Endometrium (tissue), 2 donors: ENCODE results near the gene SLCO1B3.
A peak's percentile ranks its signal among the peaks of the same experiment; 100 is the strongest.
"Not testable (repeated sequence)": the region's sequence is repeated elsewhere in the genome, so short reads cannot be mapped to it uniquely, and the experiment has no call there.

Experiments used
- FAIRE-seq: peaks from 2 replicates; lab custom pipeline; 2012; peaks lifted over from hg19 to GRCh38; lab: Jason Lieb, UNC
- donor health status: control.
- donor health status: control.

Gene SLCO1B3

GRCh38 chr12:20810487-20810886 lies at the start of gene SLCO1B3:
TSS of gene SLCO1B3 (plus strand) at chr12:20810705. CDS start at chr12:20815739, 5,034 bp downstream.
- no peak for FAIRE-seq

GRCh38 chr12:20777420-20777819 lies 33.1 kb upstream of the SLCO1B3 start:
- FAIRE-seq = no peak

- FAIRE-seq = no peak
These were observed 31.5 kb upstream of the SLCO1B3 start for GRCh38 chr12:20778969-20779368.

GRCh38 chr12:20779971-20780370 lies 30.5 kb upstream of the SLCO1B3 start:
- not testable (repeated sequence) for FAIRE-seq

DNA sequence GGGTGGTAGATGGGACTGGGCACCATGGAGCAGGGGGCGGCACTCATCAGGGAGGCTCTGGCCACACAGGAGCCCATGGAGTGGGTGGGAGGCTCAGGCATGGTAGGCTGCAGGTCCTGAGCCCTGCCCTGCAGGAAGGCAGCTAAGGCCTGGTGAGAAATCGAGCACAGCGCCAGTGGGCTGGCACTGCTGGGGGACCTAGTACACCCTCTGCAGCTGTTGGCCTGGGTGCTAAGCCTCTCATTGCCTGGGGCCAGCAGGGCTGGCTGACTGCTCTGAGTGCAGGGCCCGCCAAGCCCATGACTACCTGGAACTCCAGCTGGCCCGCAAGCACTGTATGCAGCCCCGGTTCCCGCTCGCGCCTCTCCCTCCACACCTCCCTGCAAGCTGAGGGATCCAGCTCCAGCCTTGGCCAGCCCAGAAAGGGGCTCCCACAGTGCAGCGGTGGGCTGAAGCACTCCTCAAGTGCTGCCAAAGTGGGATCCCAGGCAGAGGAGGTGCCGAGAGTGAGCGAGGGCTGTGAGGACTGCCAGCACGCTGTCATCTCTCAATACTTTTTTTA lies 26.6 kb upstream of the SLCO1B3 start:
- not testable (repeated sequence) for FAIRE-seq

GRCh38 chr12:20792971-20793370 lies 17.5 kb upstream of the SLCO1B3 start:
- FAIRE-seq = no peak

GRCh38 chr12:20798554-20798953 lies 12.0 kb upstream of the SLCO1B3 start:
- no peak for FAIRE-seq

- FAIRE-seq = no peak
These were observed 10.3 kb upstream of the SLCO1B3 start for GRCh38 chr12:20800160-20800559.

DNA sequence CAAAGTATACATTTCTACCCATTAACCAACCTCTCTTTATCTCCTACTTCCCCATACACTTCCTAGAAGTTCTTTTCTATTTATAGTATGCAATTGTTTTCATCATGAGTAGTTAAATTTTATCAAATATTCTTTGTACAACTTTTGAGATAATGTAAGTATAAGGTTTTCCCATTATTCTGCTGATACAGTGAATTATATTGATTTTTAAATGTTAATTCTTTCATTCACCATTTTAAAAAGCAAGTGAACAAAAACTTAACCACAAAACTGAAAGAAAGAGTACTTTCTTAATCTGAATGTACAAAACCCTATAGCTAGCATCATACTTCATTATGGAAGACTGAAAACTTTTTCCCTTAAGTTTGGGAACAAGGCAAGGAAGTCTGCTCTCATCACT lies 9.5 kb upstream of the SLCO1B3 start:
- no peak for FAIRE-seq

GRCh38 chr12:20805921-20806320 lies 4.6 kb upstream of the SLCO1B3 start:
- FAIRE-seq = no peak

DNA sequence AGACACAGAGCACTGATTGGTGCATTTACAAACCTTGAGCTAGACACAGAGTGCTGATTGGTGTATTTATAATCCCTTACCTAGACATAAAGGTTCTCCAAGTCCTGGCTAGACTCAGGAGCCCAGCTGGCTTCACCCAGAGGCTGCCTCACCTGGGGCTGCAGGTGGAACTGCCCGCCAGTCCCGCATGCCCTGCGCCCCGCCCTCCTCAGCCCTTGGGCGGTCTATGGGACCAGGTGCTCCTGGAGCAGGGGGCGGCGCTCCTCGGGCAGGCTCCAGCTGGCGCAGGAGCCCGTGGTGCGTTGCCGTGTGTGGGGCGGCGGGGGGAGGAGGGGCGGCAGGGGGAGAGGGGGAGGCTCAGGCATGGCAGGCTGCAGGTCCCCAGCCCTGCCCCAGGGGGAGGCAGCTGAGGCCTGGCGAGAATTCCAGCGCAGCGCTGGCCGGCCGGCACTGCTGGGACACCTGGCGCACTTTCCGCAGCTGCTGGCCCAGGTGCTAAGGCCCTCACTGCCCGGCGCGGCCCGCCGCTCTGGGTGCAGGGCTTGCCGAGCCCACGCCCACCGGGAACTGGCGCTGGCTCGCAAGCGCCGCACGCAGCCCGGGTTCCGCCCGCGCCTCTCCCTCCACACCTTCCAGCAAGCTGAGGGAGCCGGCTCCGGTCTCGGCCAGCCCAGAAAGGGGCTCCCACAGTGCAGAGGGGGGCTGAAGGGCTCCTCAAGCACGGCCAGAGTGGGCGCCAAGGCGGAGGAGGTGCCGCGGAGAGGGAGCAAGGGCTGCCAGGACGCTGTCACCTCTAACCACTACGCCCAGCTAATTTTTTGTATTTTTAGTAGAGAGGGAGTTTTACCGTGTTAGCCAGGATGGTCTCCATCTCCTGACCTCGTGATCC lies 3.1 kb upstream of the SLCO1B3 start:
- no peak for FAIRE-seq

DNA sequence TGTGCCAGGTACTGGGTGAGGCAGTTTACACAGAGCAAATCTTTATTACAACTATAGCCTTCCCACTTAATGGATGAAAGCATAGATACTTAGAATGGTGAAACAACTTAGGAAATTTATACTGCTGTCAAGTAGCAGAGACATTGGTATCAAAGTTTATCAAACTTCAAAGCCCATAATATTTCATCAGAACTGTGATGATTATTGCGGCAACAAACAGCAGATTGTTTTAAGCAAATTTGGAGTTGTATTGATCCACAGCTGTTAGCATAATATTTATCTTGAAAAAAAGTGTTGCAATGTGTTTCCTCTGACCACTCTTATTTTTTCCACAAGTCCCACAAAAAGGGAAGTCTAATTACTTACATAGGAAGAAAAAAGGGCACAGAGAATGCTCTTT lies 2.0 kb upstream of the SLCO1B3 start:
- FAIRE-seq = no peak

GRCh38 chr12:20815574-20815973 lies 5.1 kb downstream of the SLCO1B3 start:
- FAIRE-seq = no peak

GRCh38 chr12:20822415-20822814 lies 11.9 kb downstream of the SLCO1B3 start:
- FAIRE-seq = no peak

DNA sequence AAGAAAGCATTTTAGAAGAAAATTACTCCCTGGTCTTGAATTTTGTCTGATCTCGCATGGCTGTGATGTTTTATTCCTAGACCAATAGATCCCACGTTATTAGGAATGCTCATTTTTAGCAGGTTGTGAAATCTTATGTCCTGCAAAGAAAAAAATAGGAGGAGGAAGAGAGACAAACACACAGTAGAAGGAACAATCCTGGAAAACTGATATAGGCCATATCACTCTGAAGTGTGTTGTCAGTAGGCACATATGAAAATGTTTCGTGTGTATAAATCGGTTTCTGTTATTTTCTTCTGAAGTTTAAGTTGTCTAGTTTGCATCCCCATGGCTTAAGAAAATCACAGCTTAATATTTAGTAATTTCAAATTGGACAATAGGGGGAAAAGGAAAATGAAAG lies 12.4 kb downstream of the SLCO1B3 start:
- no peak for FAIRE-seq

GRCh38 chr12:20829919-20830318 lies 19.4 kb downstream of the SLCO1B3 start:
- FAIRE-seq = no peak

DNA sequence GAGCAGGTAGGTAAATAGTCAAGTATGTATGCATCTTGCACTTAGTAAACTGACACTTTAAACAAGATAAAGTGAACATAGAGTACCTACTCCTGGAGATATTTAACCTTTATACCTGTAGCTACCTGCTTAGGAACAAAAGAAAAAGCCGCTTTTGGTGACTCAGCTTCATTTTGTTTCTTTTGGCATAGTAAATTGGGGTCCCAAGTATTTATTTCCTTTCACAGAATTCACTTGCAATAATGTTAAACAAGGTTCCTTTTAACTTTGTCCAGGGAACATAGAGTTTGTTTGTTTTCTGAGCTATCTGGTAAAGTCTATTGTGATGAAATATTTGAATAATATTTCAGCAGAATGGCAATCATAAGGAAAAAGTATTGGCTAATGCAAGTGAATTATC lies 20.0 kb downstream of the SLCO1B3 start:
- FAIRE-seq = peak; percentile 18

DNA sequence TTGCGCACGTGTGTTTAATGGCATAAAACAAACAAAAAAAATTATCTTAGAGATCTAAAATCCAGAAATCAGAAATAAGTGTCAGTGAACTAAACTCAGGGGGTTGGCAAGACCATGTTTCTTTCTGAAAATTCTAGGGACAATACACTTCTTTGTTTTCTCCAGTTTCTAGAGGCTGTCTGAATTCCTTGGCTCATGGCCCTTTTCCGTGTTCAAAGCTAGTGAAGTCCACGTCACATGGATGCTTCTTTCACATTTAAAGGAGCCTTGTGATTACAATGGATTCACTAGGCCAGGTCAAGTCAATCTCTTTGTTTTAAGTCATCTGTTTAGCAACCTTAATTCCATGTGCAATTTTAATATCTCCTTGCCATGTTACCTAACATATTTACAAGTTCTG lies 22.4 kb downstream of the SLCO1B3 start:
- FAIRE-seq = no peak

- peak; percentile 4 for FAIRE-seq
These were observed 42.1 kb downstream of the SLCO1B3 start for GRCh38 chr12:20852649-20853048.

DNA sequence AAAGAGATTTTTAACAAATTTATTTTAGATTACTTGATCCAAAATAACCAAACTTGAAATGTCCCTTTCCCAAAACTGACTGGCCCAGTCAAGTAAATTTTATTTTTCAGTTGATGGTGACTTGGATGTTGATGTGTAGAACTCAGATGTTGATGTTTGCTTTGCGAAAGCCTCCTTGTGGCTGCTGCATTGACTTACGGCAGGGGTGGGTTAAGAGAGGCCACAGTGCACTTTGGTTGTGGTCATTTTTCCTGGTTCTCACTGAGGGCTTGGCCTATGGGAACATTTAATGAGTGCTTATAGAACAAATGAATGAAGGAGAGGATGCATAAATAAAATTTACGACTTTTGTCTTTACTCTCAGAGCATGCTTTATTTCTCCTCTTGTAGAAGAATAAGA lies 52.6 kb downstream of the SLCO1B3 start:
- FAIRE-seq = no peak

GRCh38 chr12:20865873-20866272 lies 55.4 kb downstream of the SLCO1B3 start:
- FAIRE-seq = no peak

- no peak for FAIRE-seq
These were observed 57.8 kb downstream of the SLCO1B3 start for GRCh38 chr12:20868277-20868676.

DNA sequence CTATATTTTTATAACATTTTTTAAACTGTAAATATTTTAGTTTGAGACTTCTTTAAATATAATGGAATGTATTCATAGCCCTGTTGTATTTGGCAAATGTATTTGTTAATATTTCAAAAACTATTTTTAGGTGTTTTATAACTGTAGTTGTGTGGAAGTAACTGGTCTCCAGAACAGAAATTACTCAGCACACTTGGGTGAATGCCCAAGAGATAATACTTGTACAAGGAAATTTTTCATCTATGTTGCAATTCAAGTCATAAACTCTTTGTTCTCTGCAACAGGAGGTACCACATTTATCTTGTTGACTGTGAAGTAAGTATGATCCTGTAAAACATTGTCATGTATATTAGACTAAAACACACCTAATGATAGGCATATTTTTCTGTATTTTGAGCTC lies 72.8 kb downstream of the SLCO1B3 start:
- FAIRE-seq = peak; percentile 64

DNA sequence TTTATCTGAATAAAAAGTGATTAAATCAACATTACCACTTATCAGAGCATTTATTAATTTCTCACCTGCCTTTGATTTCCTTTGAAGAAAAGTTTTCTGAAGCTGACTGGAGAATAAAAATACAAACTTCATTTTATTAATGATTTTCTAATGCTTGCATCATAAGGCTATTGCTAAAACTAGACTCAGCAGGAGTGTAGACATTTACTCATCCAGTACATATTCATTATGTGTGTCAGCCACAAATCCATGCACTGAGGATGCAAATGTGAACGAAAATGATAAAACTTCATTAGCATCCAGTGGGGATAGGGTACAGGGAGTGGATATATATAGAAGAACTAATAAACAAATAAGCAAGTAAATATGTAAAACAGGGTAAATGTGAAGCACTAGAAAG lies 74.6 kb downstream of the SLCO1B3 start:
- no peak for FAIRE-seq
